MCF 10A (cell line): Measurements from ENCODE around the gene ZFP69B. TPM values are rescaled to one million over a fixed set of nuclear protein-coding genes. Genes with fewer than 3 reads are reported as not detected.

Experiments
- BruUV-seq: library from RNA; stranded (reverse); fragments of 400-500 nt; replicated peaks from 2 replicates; lab custom pipeline; 2021; lab: Mats Ljungman, UMichigan
- CTCF ChIA-PET: fragments of 300-600 bp; sonication (Branson Sonifier 250); formaldehyde crosslinking; extraction: SDS; loops from one replicate; lab custom pipeline; 2021; ENCODE audit warnings: antibody characterized with exemption, inconsistent platforms; lab: Yijun Ruan, JAX
- POLR2A ChIA-PET: fragments of 300-600, 350-650 bp; sonication (Branson Sonifier 250); formaldehyde crosslinking; extraction: SDS; loops from one replicate; lab custom pipeline; 2020; ENCODE audit warnings: antibody characterized with exemption, inconsistent platforms; lab: Yijun Ruan, JAX
- DNase-seq: peaks from one replicate; pipeline ENCODE4 v3.0.0-alpha.2; 2018; ENCODE audit not compliant: unreplicated experiment
- H3K27ac Mint-ChIP-seq: one replicate; pipeline ENCODE4 v1.8.0; 2022; ENCODE audit warnings: mild to moderate bottlenecking, low read depth, mixed read lengths; ENCODE audit not compliant: unreplicated experiment
- H3K27me3 Mint-ChIP-seq: one replicate; pipeline ENCODE4 v1.8.0; 2022; ENCODE audit warnings: mixed read lengths; ENCODE audit not compliant: insufficient read depth, unreplicated experiment
- H3K36me3 Mint-ChIP-seq: one replicate; pipeline ENCODE4 v1.8.0; 2022; ENCODE audit warnings: mild to moderate bottlenecking, moderate library complexity, mixed read lengths; ENCODE audit not compliant: insufficient read depth, unreplicated experiment
- H3K4me1 Mint-ChIP-seq: one replicate; pipeline ENCODE4 v1.8.0; 2022; ENCODE audit warnings: mixed read lengths; ENCODE audit not compliant: insufficient read depth, unreplicated experiment
- H3K4me3 Mint-ChIP-seq: one replicate; pipeline ENCODE4 v1.8.0; 2022; ENCODE audit warnings: mild to moderate bottlenecking, moderate library complexity, mixed read lengths; ENCODE audit not compliant: unreplicated experiment
- H3K9me3 Mint-ChIP-seq: one replicate; pipeline ENCODE4 v1.8.0; 2022; ENCODE audit warnings: mixed read lengths; ENCODE audit not compliant: unreplicated experiment
- intact Hi-C: fragments of 100-400 bp; cut with micrococcal nuclease; formaldehyde crosslinking; loops from 2 replicates; pipeline ENCODE4 v1.14.1; 2022
- total RNA-seq: library from RNA; stranded (reverse); gene quantifications from 2 replicates; pipeline ENCODE4 v1.2.3, GENCODE V29; 2022
- TF ChIP-seq, protein P1 (sequence below): fragments of 200-600 bp; IDR thresholded peaks from one replicate; pipeline ENCODE4 v1.8.0; 2022; ENCODE audit warnings: antibody characterized with exemption, mild to moderate bottlenecking; ENCODE audit not compliant: unreplicated experiment

ZFP69B gene
- total RNA-seq, 1 experiment from 2014 or later = 8.9 TPM

DNA sequence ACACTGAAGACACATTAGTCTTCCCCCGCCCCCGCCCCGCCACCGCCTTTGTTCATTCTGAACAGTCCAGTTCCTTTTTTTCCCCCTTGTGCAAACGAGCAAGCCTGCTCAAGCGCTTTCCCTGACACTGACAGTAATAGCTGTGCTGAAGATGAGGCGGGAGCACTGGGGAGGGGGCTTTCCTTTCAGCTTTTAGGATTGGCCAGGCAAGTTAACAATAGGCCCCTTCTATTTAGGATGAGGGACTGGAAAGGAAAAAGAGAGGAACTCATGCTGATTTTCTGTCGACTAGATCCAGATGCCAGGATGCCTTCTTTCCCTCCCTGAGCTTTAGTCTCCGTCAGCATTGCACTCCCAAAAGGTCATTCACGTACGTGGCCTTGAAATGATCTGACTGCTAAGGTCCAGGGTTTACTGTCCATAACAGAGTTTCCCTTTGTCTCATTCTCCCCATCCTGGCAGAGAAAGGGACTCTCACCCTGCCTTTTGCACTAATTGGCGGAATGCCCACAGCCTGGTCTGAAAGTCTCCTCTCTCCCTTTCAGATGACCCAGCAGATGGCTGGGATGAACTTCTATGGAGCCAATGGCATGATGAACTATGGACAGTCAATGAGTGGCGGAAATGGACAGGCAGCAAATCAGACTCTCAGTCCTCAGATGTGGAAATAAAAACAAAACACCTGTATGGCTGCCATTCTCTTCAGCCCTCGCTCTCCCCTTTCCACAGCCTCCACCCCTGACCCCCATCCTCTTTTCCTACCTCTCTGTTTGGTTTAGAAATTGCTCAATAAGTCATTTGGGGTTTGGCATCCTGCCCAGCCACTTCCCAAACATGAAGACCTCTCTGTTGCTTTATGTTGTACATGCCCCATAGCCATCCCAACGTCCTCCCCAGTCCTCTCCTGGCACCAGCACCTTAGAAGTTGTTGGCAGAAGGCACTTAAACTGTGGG is 28.6 kb upstream of the ZFP69B start:
- peak; percentile 77 for DNase-seq
- no peak overlapping the region for H3K4me3 Mint-ChIP-seq
- TF ChIP-seq, protein P1, sequence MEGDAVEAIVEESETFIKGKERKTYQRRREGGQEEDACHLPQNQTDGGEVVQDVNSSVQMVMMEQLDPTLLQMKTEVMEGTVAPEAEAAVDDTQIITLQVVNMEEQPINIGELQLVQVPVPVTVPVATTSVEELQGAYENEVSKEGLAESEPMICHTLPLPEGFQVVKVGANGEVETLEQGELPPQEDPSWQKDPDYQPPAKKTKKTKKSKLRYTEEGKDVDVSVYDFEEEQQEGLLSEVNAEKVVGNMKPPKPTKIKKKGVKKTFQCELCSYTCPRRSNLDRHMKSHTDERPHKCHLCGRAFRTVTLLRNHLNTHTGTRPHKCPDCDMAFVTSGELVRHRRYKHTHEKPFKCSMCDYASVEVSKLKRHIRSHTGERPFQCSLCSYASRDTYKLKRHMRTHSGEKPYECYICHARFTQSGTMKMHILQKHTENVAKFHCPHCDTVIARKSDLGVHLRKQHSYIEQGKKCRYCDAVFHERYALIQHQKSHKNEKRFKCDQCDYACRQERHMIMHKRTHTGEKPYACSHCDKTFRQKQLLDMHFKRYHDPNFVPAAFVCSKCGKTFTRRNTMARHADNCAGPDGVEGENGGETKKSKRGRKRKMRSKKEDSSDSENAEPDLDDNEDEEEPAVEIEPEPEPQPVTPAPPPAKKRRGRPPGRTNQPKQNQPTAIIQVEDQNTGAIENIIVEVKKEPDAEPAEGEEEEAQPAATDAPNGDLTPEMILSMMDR = no peak
- no peaks in the 10 kb centered on the region for H3K9me3 Mint-ChIP-seq
- peak overlapping the region; percentile 44 for H3K27ac Mint-ChIP-seq
- ChIA-PET POLR2A (interaction anchor here (1.5 kb wide), 1 partner anchor 10 kb away, joined by 4 read pairs; no protein-coding TSS in a partner anchor), CTCF (interaction anchor here (0.5 to 0.6 kb wide), 3 partner anchors 19 to 1094 kb away, joined by 3 read pairs; no protein-coding TSS in a partner anchor)
- H3K27me3 Mint-ChIP-seq = no peaks in the 10 kb centered on the region
- no TSS peak for BruUV-seq
- intact Hi-C loops = no loop called here
- H3K36me3 Mint-ChIP-seq = peaks cover 37% of the 10 kb centered on the region
- H3K4me1 Mint-ChIP-seq = peaks cover 9% of the 10 kb centered on the region

DNA sequence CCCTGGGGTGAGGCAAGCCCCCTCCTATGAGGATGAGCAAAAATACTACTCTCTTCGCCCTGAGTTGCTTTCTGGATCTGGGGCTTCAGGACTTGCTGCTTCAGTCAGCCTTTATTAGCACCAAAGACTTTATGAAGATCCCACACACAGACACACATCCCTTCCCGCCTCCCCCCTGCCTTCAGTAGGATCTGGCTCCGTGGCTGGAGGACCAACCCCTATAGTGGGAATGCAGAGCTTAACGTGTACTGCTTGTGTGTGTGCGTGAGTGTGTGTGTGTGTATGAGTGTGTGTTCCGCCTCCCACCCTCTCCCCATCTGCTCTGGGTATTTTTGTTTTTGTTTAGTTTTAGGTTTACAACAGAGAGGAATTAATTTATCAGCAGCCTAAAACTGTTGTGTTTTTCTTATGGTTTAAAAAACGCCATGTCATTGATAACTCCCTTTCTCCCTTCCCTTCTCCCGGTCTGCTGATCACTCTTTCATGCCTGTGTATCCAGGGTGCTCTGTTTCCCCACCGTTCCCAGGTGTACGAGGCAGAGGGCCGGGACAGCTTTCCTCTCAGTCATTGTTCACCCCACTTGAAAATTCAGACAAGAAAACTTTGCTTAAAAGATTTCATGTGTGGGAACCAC is 27.5 kb upstream of the ZFP69B start:
- POLR2A ChIA-PET = no interaction called here
- TF ChIP-seq, protein P1 = no peak
- H3K4me3 Mint-ChIP-seq = no peak overlapping the region
- CTCF ChIA-PET = interaction anchor here (0.6 to 0.7 kb wide), 2 partner anchors 18 to 189 kb away, joined by 3 to 4 read pairs; no protein-coding TSS in a partner anchor
- H3K36me3 Mint-ChIP-seq = peaks cover 27% of the 10 kb centered on the region
- H3K27ac Mint-ChIP-seq = no peak overlapping the region
- intact Hi-C loops = no loop called here
- peaks cover 9% of the 10 kb centered on the region for H3K4me1 Mint-ChIP-seq
- H3K27me3 Mint-ChIP-seq = no peaks in the 10 kb centered on the region
- DNase-seq = no peak
- H3K9me3 Mint-ChIP-seq = no peaks in the 10 kb centered on the region
- BruUV-seq = TSS peak; percentile 44

DNA sequence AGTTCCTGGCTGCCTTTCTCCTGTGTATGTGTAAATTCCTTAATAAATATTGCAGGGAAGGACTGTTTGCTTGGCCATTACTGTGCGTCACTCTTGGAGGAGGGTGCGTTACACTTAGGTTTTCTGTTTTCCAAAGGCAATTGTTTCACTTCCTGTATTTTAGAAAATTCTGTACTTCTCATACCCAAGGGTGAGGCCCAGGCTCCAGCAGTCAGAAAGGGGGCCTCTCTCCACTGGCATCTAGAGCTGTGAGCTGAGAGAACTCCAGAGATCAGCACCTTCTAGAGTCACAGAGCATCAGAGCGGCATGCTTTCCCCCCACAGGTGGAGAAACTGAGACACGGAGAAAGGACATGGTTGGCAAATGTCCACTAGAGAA is 27.0 kb upstream of the ZFP69B start:
- Mint-ChIP-seq H3K9me3 (no peaks in the 10 kb centered on the region), H3K4me1 (peaks cover 9% of the 10 kb centered on the region), H3K27me3 (no peaks in the 10 kb centered on the region), H3K4me3 (no peak overlapping the region), H3K27ac (no peak overlapping the region), H3K36me3 (peaks cover 23% of the 10 kb centered on the region)
- TF ChIP-seq, protein P1 = no peak
- no peak for DNase-seq
- BruUV-seq = no TSS peak
- ChIA-PET POLR2A (no interaction called here), CTCF (interaction anchor here (0.7 kb wide), 1 partner anchor 190 kb away, joined by 4 read pairs; no protein-coding TSS in a partner anchor)
- intact Hi-C loops = no loop called here
